PC-9 (cell line): ENCODE data around the gene FRRS1.

ENCODE experiments used
- EZH2 ChIP-seq: fragments of 200-600 bp; sonication (generic); IDR thresholded peaks from 2 replicates; pipeline ENCODE4 v1.8.0; 2017; ENCODE audit warnings: antibody characterized with exemption, low read depth
- TF ChIP-seq, protein P1 (sequence below): fragments of 200-600 bp; sonication (generic); conservative IDR thresholded peaks from 2 replicates; pipeline ENCODE4 v1.6.1; 2017; ENCODE audit warnings: mixed run types, antibody characterized with exemption, mild to moderate bottlenecking, moderate library complexity

DNA sequence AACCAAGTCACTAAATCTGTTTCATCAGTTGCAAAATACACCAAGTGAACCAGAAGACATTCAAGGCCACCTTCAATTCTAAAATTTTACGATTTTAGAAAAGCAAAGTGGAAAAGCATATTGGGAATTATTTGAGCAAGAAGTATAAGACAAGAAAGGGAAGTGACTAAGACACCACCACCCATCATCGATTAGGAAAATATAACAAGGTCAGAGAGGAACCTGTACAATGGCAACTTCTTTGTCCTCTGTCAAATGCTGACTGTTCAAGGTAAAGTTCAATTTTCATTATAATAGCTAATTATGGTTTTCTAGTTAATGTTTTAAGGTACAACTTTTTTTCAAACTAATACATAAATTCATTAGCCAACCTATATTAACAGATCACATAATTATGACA, 10.8 kb downstream of the FRRS1 start:
- TF ChIP-seq, protein P1, sequence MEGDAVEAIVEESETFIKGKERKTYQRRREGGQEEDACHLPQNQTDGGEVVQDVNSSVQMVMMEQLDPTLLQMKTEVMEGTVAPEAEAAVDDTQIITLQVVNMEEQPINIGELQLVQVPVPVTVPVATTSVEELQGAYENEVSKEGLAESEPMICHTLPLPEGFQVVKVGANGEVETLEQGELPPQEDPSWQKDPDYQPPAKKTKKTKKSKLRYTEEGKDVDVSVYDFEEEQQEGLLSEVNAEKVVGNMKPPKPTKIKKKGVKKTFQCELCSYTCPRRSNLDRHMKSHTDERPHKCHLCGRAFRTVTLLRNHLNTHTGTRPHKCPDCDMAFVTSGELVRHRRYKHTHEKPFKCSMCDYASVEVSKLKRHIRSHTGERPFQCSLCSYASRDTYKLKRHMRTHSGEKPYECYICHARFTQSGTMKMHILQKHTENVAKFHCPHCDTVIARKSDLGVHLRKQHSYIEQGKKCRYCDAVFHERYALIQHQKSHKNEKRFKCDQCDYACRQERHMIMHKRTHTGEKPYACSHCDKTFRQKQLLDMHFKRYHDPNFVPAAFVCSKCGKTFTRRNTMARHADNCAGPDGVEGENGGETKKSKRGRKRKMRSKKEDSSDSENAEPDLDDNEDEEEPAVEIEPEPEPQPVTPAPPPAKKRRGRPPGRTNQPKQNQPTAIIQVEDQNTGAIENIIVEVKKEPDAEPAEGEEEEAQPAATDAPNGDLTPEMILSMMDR = no peak
- no peak for TF ChIP-seq EZH2
